Hepatocyte (in vitro differentiated cells): Measurements from ENCODE around the gene ARSK.

Experiments used
- EZH2phosphoT487 ChIP-seq: fragments of 200-600 bp; sonication (generic); IDR thresholded peaks from one replicate; pipeline ENCODE4 v1.6.1; 2018; ENCODE audit warnings: antibody characterized with exemption, mild to moderate bottlenecking, low read depth, moderate library complexity; ENCODE audit not compliant: unreplicated experiment, severe bottlenecking
- TF ChIP-seq, protein P1 (sequence below): fragments of 200-600 bp; sonication (generic); IDR thresholded peaks from 2 replicates; pipeline ENCODE4 v1.5.1; 2016; ENCODE audit warnings: antibody characterized with exemption, mild to moderate bottlenecking; ENCODE audit not compliant: poor library complexity

DNA sequence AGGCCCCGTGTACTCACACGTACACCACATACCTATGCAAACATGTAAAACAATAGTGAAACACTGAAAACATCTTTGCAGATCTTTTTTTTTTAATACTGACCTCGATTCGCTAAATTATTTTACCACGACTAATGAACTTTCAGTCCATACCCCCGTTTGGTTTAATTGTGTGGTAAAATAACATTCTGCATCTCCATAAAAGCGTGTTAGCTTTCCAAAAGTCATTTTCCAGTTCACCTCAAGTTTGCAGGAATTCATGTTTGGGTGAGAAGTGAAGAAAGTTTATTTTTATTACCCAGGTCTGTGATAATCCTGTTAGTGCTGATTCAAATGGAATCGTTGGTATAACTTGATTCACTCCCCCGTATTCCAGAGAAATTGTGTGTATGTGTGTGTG is 652 bp downstream of the ARSK start:
- TF ChIP-seq, protein P1, sequence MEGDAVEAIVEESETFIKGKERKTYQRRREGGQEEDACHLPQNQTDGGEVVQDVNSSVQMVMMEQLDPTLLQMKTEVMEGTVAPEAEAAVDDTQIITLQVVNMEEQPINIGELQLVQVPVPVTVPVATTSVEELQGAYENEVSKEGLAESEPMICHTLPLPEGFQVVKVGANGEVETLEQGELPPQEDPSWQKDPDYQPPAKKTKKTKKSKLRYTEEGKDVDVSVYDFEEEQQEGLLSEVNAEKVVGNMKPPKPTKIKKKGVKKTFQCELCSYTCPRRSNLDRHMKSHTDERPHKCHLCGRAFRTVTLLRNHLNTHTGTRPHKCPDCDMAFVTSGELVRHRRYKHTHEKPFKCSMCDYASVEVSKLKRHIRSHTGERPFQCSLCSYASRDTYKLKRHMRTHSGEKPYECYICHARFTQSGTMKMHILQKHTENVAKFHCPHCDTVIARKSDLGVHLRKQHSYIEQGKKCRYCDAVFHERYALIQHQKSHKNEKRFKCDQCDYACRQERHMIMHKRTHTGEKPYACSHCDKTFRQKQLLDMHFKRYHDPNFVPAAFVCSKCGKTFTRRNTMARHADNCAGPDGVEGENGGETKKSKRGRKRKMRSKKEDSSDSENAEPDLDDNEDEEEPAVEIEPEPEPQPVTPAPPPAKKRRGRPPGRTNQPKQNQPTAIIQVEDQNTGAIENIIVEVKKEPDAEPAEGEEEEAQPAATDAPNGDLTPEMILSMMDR, result no peak
- no peak for TF ChIP-seq EZH2phosphoT487
